Prostate gland (tissue), 2 donors: ENCODE results near the gene ARHGAP26. TPM values are rescaled to one million over a fixed set of nuclear protein-coding genes. Genes with fewer than 3 reads are reported as not detected.

Experiments
- DNase-seq: peaks from one replicate; pipeline ENCODE4 v3.0.0-alpha.2; 2019; ENCODE audit warnings: low spot score
- H3K27ac ChIP-seq, 2 donors: fragments of 200-600 bp; sonication (generic); 2 replicates each; pipeline ENCODE4 v1.5.1; 2017 to 2019
- H3K27me3 ChIP-seq: fragments of 200-600 bp; sonication (generic); replicated peaks from 2 replicates; pipeline ENCODE4 v1.5.1; 2019; ENCODE audit not compliant: insufficient read depth
- H3K36me3 ChIP-seq, 2 donors: fragments of 200-600 bp; sonication (generic); 1 replicate in 1 of 2; 2 replicates in 1 of 2; pipeline versions ENCODE4 v1.5.1 to v1.8.1; 2017 to 2019
- H3K4me1 ChIP-seq: fragments of 200-600 bp; sonication (generic); replicated peaks from 2 replicates; pipeline ENCODE4 v1.5.1; 2019
- H3K4me3 ChIP-seq, 2 donors: fragments of 200-600 bp; sonication (generic); 2 replicates each; pipeline ENCODE4 v1.5.1; 2017 to 2019
- H3K9me3 ChIP-seq: fragments of 200-600 bp; sonication (generic); 2 replicates; pipeline ENCODE4 v1.5.1; 2017
- POLR2A ChIP-seq: fragments of 450-650 bp; IDR thresholded peaks from one replicate; pipeline ENCODE4 v1.6.1; 2016; ENCODE audit warnings: antibody characterized with exemption, mild to moderate bottlenecking
- POLR2AphosphoS5 ChIP-seq: sonication (generic); formaldehyde crosslinking; IDR thresholded peaks from one replicate; pipeline ENCODE4 v1.6.1; 2017; ENCODE audit warnings: antibody characterized with exemption
- WGBS: methylation state at CpG from one replicate; pipeline ENCODE4 v1.1.5; 2018; 5-methylcytosine and 5-hydroxymethylcytosine counted together
- intact Hi-C: fragments of 100-400 bp; cut with DNase I; formaldehyde crosslinking; loops from one replicate; pipeline ENCODE4 v1.14.2; 2022
- total RNA-seq, 2 donors: library from RNA; depleted of rRNA; stranded (reverse); fragments of >200 nt; gene quantifications; one replicate each; pipeline ENCODE4 v1.1.0, GENCODE V29; 2016
- TF ChIP-seq, protein P1 (sequence below), 4 experiments: fragments of 200-600 bp in 2 of 4; fragments of 450-650 bp in 2 of 4; sonication (generic) in 2 of 4; IDR thresholded peaks; 1 replicate in 3 of 4; 2 replicates in 1 of 4; pipeline ENCODE4 v1.5.1; 2016 to 2019; ENCODE audit warnings: antibody characterized with exemption in 4 of 4, mild to moderate bottlenecking in 2 of 4, moderate library complexity in 2 of 4

The ARHGAP26 gene
- total RNA-seq, 2 donors from 2014 or later = 11.7 to 39.8 TPM

DNA sequence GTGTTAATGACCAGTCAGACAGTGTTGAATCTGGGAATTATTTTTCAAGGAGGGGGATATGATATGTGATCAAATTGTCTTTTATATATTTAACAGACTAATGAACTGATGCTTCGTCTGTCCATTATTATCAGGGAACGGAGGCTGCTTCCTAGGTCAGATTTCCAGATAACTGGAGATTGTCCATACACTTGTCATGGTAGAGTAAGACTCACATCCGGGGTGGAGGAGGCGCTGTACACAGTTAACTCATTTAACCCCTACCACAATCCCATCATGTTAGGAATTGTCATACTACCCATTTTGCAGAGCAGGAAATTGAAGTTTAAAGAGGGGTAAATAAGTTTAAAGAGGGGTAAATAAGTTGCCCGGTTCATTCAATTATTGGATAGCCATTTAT, 55.9 kb downstream of the ARHGAP26 start:
- no peak for DNase-seq
- Histone ChIP-seq H3K4me1 (no peaks in the 10 kb centered on the region), H3K27ac (peak overlapping the region in 1 of 2 donors; percentile 13), H3K9me3 (no peaks in the 10 kb centered on the region), H3K27me3 (no peaks in the 10 kb centered on the region), H3K36me3 (no peaks in the 10 kb centered on the region), H3K4me3 (no peak overlapping the region)
- no peak for TF ChIP-seq POLR2AphosphoS5
- TF ChIP-seq, protein P1, sequence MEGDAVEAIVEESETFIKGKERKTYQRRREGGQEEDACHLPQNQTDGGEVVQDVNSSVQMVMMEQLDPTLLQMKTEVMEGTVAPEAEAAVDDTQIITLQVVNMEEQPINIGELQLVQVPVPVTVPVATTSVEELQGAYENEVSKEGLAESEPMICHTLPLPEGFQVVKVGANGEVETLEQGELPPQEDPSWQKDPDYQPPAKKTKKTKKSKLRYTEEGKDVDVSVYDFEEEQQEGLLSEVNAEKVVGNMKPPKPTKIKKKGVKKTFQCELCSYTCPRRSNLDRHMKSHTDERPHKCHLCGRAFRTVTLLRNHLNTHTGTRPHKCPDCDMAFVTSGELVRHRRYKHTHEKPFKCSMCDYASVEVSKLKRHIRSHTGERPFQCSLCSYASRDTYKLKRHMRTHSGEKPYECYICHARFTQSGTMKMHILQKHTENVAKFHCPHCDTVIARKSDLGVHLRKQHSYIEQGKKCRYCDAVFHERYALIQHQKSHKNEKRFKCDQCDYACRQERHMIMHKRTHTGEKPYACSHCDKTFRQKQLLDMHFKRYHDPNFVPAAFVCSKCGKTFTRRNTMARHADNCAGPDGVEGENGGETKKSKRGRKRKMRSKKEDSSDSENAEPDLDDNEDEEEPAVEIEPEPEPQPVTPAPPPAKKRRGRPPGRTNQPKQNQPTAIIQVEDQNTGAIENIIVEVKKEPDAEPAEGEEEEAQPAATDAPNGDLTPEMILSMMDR (IDR thresholded peaks at IDR 0.05) = no peak
- no peak for TF ChIP-seq POLR2A
- WGBS = 83% methylated on average over 5 of the region's 5 CpGs
- intact Hi-C loops = loop anchor here (10.0 kb wide), 1 partner anchor 51 kb away; the partner anchor contains the start of gene ARHGAP26

DNA sequence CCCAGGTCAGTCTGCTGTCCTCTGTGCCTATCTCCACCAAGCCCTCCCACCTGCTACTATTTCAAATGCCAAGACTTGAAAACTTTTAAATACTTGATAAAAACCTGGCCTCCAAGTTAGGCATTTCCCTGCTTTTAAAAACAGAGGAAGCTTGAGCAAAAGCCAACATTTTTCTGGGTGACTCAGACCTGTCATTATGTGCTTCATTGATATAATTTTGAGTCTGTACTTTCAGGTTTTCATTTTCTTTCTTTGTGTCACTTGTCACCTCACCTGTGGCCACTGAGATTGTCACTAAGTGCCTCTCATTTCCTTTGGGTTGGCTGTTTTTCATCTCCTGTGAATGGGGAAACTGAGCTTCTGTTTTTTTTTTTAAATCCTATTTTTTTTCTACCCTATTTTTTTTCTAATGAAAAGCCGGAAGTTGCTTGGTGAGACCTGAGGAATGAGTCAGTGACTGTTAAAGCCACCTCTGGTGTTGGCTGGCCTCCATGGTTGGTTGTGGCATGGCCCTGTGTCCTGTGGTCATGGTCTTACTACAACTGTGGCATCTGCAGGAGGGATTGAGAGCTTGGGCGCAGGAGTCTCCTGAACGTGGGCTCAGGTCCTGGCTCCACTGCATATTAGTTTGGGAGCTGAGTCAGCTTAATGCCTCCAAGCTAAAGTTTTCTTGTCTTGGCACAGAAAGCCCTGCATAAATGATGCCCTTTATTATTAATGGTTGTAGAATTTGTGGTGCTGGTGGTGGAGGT, 56.7 kb downstream of the ARHGAP26 start:
- Histone ChIP-seq H3K27ac (no peak overlapping the region), H3K27me3 (no peaks in the 10 kb centered on the region), H3K9me3 (no peaks in the 10 kb centered on the region), H3K4me3 (no peak overlapping the region), H3K4me1 (no peaks in the 10 kb centered on the region), H3K36me3 (no peaks in the 10 kb centered on the region)
- DNase-seq = no peak
- intact Hi-C loops = loop anchor here (10.0 kb wide), 1 partner anchor 52 kb away; the partner anchor contains the start of gene ARHGAP26
- no peak for TF ChIP-seq POLR2A
- TF ChIP-seq POLR2AphosphoS5 = no peak
- TF ChIP-seq, protein P1 (IDR thresholded peaks at IDR 0.05) = no peak
- 47% methylated on average over 3 of the region's 3 CpGs for WGBS

DNA sequence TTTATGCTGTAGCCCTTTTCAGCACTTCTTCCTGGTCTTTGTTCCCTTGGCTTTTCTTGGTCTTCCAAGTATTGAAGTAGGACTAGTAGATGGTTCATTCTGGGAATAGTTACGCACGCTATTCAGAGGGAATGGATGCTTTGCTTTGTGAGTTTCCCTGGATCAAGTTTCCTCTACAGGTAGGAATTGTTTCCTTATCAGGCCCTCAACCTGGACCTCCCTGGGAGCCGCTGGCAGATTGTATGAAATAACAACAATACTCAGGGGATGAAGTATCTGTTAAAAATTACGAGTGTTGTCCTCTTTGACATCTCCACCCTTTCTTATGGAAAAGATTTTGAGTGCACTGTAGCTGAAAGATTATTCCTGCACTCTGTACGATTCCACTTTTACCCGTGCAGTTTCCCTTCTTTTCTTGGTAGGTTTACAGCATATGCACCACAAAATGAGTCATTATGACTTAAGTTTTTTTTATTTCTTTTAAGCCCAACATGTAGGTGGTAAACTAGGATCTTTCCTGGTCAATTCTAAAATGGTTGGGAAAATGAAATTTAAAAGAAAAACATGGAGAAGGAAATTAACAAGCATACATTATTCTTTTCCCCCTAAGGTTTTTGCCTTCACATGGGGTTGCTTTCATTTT, 57.9 kb downstream of the ARHGAP26 start:
- H3K4me1 ChIP-seq = no peaks in the 10 kb centered on the region
- no peak overlapping the region for H3K4me3 ChIP-seq
- no peaks in the 10 kb centered on the region for H3K9me3 ChIP-seq
- no peaks in the 10 kb centered on the region for H3K27me3 ChIP-seq
- WGBS = 98% methylated on average over 6 of the region's 6 CpGs
- no peak for TF ChIP-seq POLR2AphosphoS5
- TF ChIP-seq POLR2A = no peak
- TF ChIP-seq, protein P1 (IDR thresholded peaks at IDR 0.05) = no peak
- intact Hi-C loops = loop anchor here (10.0 kb wide), 1 partner anchor 53 kb away; the partner anchor contains the start of gene ARHGAP26
- DNase-seq = no peak
- H3K27ac ChIP-seq = no peak overlapping the region
- no peaks in the 10 kb centered on the region for H3K36me3 ChIP-seq

DNA sequence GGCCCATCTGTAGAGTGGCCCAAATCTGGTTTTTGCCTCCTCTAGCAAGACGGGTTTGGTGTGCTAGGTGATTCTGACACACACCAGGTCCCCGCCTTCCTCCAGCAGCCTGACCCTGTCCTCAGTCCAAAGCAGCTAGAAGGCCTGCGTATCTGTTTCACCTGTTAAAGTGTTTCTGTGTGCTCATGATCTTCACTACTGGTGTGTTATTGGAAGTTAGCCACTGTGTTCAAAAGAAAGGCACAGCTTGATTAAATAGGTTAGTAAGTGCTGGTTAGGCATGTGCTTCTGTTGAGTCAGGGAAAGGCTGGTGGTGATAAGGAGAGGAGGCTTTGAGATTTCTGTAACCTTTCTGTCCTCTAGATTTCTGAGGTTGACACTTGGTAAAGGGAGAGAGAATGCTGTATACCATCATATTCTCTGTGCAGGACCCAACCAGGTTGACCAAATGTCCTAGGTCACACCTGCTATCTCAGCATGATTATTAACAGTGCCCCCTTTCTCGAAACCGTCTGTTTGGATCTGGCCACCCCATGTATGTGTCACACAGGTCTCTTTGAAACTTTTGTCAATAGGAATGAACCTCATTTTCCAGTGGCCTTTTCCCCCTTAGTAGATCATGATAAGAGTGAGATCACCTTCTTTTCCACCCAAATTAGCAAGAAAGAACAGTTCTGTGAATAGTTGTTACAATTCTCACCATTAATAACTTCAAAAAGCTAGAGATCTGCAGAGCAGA, 58.8 kb downstream of the ARHGAP26 start:
- Histone ChIP-seq H3K36me3 (no peaks in the 10 kb centered on the region), H3K4me3 (no peak overlapping the region), H3K27me3 (no peaks in the 10 kb centered on the region), H3K4me1 (no peaks in the 10 kb centered on the region), H3K9me3 (no peaks in the 10 kb centered on the region), H3K27ac (no peak overlapping the region)
- intact Hi-C loops = loop anchor here (10.0 kb wide), 1 partner anchor 54 kb away; the partner anchor contains the start of gene ARHGAP26
- DNase-seq = no peak
- TF ChIP-seq, protein P1 (IDR thresholded peaks at IDR 0.05) = no peak
- TF ChIP-seq POLR2A (no peak), POLR2AphosphoS5 (no peak)
- 88% methylated on average over 5 of the region's 5 CpGs for WGBS
